OCI-LY7 (cell line): ENCODE results near the gene TREML2.

ENCODE experiments used
- CTCF ChIP-seq: fragments of 200-600 bp; sonication (generic); conservative IDR thresholded peaks from 2 replicates; pipeline ENCODE4 v1.5.1; 2014; ENCODE audit warnings: mild to moderate bottlenecking, antibody characterized with exemption, low read length, moderate library complexity, mixed read lengths
- EZH2phosphoT487 ChIP-seq: fragments of 200-600 bp; sonication (generic); IDR thresholded peaks from 2 replicates; pipeline ENCODE4 v1.6.1; 2018; ENCODE audit warnings: low read depth, borderline replicate concordance, mild to moderate bottlenecking, mixed run types, antibody characterized with exemption, low read length, moderate library complexity, mixed read lengths

DNA sequence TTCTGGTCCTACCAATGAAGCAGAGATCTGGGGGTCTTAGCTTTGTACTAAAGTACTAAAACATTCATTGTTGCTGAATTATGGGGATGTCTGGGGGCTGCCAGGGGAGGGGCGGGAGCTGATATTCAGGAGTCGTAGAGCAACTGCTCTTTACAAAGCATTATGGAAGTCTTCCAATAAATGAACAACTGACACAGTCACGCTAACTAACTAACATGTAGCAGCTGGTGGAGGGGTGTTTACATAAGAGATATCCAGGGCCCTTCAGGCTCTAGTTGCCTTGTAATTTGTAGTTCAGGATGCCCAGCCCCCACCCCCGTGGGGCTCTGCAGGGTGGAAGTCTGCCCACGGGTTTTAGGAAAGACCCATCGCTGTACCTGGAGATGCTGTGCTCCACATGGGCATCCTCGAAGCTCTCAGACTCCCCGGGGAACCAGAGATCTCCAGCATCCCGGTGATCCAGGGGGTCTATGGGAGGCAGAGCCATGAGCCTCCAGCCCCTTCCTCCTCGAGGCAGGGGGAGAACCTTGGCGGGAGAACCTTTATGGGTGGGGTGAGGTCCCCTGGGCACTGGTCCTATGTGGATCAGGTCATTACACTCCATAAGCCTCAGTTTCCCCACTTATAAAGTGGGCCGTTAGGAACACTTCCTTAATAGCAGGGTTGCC, 41.4 kb downstream of the TREML2 start:
- no peak for TF ChIP-seq CTCF
- no peak for TF ChIP-seq EZH2phosphoT487
